ENCODE measurements around the gene CDC73. TPM values are rescaled to one million over a fixed set of nuclear protein-coding genes. Genes with fewer than 3 reads are reported as not detected.

The CDC73 gene
- total and polyA plus RNA-seq, 9 of the 15 experiments (the other 6 are each of a cell fraction or from before 2014, with no cell fraction given), result 19.0 to 61.7 (median 30.1) TPM

- no peak for TF ChIP-seq THRAP3 (IDR thresholded peaks at IDR 0.05; ENCODE audit: borderline replicate concordance)
Observed at GRCh38 chr1:193111641-193112090, 10.2 kb upstream of the CDC73 start (continued).

GRCh38 chr1:193113258-193113991 is 8.4 kb upstream of the CDC73 start:
- Histone ChIP-seq H3K4me2 (ENCODE audit: insufficient read depth, low read length) (peak overlapping the region; percentile 81), H3K27me3 (ENCODE audit: control insufficient read depth in 2 of 2, insufficient read depth in 2 of 2, low read length in 2 of 2) (no peaks in the 10 kb centered on the region), H2AFZ (ENCODE audit: low read depth, low read length) (peak overlapping the region; percentile 92), H3K36me3 (ENCODE audit: control insufficient read depth, insufficient read depth, low read length) (no peaks in the 10 kb centered on the region), H4K20me1 (replicated peaks; ENCODE audit: control insufficient read depth, insufficient read depth, low read length) (no peaks in the 10 kb centered on the region), H3K27ac (ENCODE audit: extremely low read depth, low read depth, low read length) (peak overlapping the region; percentile 58), H3K9me1 (ENCODE audit: control insufficient read depth, insufficient read depth, low read length) (no peaks in the 10 kb centered on the region), H3K9me3 (replicated peaks; ENCODE audit: control insufficient read depth, insufficient read depth, low read depth, low read length) (no peaks in the 10 kb centered on the region), H3K4me1 (replicated peaks in 1 of 2; ENCODE audit: control insufficient read depth in 2 of 2, insufficient read depth in 2 of 2, low read length in 2 of 2) (peaks cover 22 to 35% of the 10 kb centered on the region in 2 experiments), H3K79me2 (ENCODE audit: control insufficient read depth, insufficient read depth, low read length) (peaks cover 28% of the 10 kb centered on the region), H3K9ac (ENCODE audit: insufficient read depth in 1 of 2, low read depth in 2 of 2, low read length in 2 of 2) (peak overlapping the region; percentile 78 to 81), H3K4me3 (peak overlapping the region; percentile 32)
- BruUV-seq (replicated peaks), result no TSS peak
- ATAC-seq (peak; percentile 68), DNase-seq (ENCODE audit: extremely low read depth in 1 of 4, low spot score in 3 of 4) (peak in 3 of 4 experiments; percentile 23 to 77 (median 53)), FAIRE-seq (peak; percentile 70)
- POLR2A ChIA-PET, result interaction anchor here (0.7 to 2.1 kb wide), 7 partner anchors 8 to 238 kb away, joined by 3 to 12 read pairs (median 4); partner anchors contain the start of genes CDC73, GLRX2, RO60 and UCHL5
- intact Hi-C loops (cut with micrococcal nuclease) (loop anchor here (1.0 to 2.0 kb wide), 3 partner anchors 8 to 1745 kb away; partner anchors contain the start of gene GLRX2), in situ Hi-C loops (cut with MboI) (no loop called here)
- CTCF ChIA-PET (ENCODE audit: low intra/inter-chr PET ratio), result no interaction called here
- WGBS (ENCODE audit: insufficient coverage, low coverage, missing lambda C conversion rate), result 2% methylated on average over 9 of the region's 9 CpGs
- no peak for TF ChIP-seq MBD1 (CRISPR knock-in tag; IDR thresholded peaks at IDR 0.05)
- no peak for TF ChIP-seq ATF6 (CRISPR knock-in tag; IDR thresholded peaks at IDR 0.05)
- TF ChIP-seq MYC (IDR thresholded peaks at IDR 0.05; ENCODE audit: low read depth, low read length), result peak; percentile 60; the same call in 1 of the 2 replicates
- TF ChIP-seq MYC (CRISPR knock-in tag; IDR thresholded peaks at IDR 0.05; ENCODE audit: borderline replicate concordance, low read depth), result no peak
- 0 out of 2 replicates have a peak, but pooled peaks have one; percentile 22 for TF ChIP-seq LEF1 (IDR thresholded peaks at IDR 0.05)
- TF ChIP-seq NFATC3 (IDR thresholded peaks at IDR 0.05), result no peak
- no peak for TF ChIP-seq BRD9 (IDR thresholded peaks at IDR 0.05; ENCODE audit: low read depth, partially characterized antibody)
- peak; percentile 33 to 54; a peak in 1 of 4 replicates for TF ChIP-seq MAZ (CRISPR knock-in tag; conservative IDR thresholded peaks at IDR 0.05 in 1 of 2, IDR thresholded peaks at IDR 0.05 in 1 of 2)
- no peak for TF ChIP-seq NR4A1 (CRISPR knock-in tag; IDR thresholded peaks at IDR 0.05)
- 0 out of 2 replicates have a peak, but pooled peaks have one; percentile 49 for TF ChIP-seq NR4A1 (tag; IDR thresholded peaks at IDR 0.05)
- TF ChIP-seq PKNOX1 (IDR thresholded peaks at IDR 0.05), result no peak; the same call in 1 of the 2 replicates
- peak; percentile 7; the same call in 1 of the 2 replicates for TF ChIP-seq ARID1B (IDR thresholded peaks at IDR 0.05)
- TF ChIP-seq MTA3 (IDR thresholded peaks at IDR 0.05; ENCODE audit: borderline replicate concordance), result peak; percentile 70
- peak in 1 of 2 experiments; percentile 54; a peak in 1 of 4 replicates for TF ChIP-seq ARNT (IDR thresholded peaks at IDR 0.05)
